GM12872 (cell line): ENCODE data around the gene ARPC4.

Experiments
- CTCF ChIP-seq: IDR thresholded peaks from 3 replicates; pipeline ENCODE4 v1.5.1; 2011; ENCODE audit warnings: low read depth, mild to moderate bottlenecking, low read length, moderate library complexity; ENCODE audit not compliant: insufficient read depth

ARPC4 gene

GRCh38 chr3:9797196-9797945 lies 4.5 kb downstream of the ARPC4 start:
- TF ChIP-seq CTCF: no peak

- peak; percentile 37; the same call in 1 of the 3 replicates for TF ChIP-seq CTCF
Measured at GRCh38 chr3:9800529-9800928, 7.6 kb downstream of the ARPC4 start.

GRCh38 chr3:9803494-9803893 lies 10.6 kb downstream of the ARPC4 start:
- no peak for TF ChIP-seq CTCF

- TF ChIP-seq CTCF: no peak
Measured at GRCh38 chr3:9804996-9805395, 12.1 kb downstream of the ARPC4 start.

- no peak for TF ChIP-seq CTCF
Measured at GRCh38 chr3:9806137-9806536, 13.3 kb downstream of the ARPC4 start.

- no peak for TF ChIP-seq CTCF
Measured at GRCh38 chr3:9806688-9807589, 14.1 kb downstream of the ARPC4 start.

GRCh38 chr3:9807981-9808344 lies 15.1 kb downstream of the ARPC4 start:
- TF ChIP-seq CTCF: no peak
